ENCODE measurements around the gene BRI3.

Gene BRI3

DNA sequence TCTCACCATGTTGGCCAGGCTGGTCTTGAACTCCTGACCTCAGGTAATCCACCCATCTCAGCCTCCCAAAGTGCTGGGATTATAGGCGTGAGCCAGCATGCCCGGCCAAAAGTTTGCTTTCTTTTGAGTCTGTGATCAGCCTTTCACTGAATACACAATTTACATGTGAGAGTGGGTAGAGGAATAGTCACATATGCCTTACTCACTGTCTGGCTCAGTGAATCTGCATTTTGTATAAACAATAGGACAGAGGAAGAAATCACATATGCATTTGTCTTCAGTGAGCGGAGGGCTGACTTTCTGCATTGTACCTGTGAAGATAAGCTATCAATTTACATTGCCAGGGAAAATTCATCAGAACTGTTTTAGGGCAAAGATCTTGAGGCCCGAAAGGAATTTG is 27.0 kb upstream of the BRI3 start:
- DNase-seq: no peak

DNA sequence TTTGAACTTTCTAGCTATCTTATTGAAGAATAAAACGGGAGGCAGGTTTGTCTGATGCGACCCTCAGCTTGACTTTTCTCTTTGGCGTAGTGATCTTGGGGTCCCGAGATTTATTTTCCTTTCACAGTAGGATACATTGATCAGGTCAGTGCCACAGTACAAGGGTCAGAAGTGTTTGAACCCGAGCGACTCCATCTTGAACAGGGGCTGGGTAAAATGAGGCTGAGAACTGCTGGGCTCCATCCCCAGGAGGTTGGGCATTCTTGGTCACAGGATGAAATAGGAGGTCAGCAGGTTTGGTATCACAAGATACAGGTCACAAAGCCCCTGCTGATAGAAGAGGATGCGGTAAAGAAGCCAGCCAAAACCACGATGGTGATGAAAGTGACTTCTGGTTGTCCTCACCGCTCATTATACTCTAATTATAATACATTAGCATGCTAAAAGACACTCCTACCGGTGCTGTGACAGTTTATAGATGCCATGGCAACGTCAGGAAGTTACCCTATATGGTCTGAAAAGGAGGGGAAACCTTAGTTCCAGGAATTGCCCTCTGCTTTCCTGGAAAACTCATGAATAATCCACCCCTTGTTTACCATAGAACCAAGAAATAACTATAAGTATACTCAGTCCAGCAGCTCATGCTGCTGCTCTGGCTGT is 26.4 kb upstream of the BRI3 start:
- no peak for DNase-seq

DNA sequence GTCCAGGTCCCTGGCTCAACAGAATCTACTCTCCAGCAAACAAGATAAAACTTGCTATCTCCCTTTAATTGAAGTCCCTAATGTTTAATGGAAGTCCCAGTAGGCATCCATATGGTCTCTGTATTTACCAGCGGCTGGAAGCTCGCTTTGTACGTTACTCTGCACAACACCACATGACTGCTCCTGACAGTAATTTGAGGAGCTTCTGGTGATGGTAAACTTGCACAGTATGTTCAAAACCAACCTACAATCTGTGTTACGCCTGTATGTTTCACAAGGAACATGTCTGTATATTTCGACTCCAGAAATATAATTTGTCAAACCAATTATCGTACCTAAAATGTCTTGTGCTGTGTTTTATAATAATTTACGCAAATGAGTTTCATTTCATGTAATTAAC is 25.1 kb upstream of the BRI3 start:
- DNase-seq: no peak

DNA sequence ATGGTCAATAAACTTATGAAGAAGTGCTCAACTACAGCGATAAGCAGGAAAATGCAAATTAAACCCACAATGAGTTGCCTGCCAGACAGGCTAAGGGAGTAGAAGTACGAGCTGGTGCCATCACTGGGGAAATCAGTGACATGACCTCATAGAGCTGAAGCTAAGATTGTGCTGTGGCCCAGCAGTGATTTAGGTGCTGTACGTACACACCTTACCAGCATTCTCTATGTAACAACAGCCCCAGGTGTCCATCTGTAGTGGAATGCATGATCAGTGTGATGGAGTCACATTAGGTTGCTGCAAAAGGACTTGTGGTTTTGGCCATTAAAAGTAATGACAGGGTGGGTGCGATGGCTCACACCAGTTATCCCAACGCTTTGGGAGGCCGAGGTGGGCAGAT is 23.8 kb upstream of the BRI3 start:
- no peak for DNase-seq

DNA sequence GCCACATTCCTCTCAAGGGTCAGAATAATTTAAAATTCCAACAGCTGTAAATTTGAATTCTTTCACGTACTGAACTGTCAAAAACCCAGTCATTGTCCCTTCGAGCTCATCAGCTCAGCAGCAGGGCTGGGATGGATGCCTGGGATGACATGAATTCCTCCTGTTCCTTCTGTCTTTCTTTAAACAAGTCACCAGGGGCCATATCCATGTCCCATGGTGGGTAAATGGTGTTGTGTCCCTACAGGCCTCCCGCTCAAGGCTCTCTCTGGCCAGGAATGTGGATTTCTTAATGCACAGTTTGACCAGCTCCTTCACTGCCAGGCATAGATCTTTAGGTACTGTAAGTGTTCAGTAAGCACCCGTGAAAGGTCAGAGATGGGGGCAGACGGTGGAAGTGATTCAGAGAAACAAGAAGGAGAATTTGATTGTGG is 15.6 kb upstream of the BRI3 start:
- DNase-seq: no peak

DNA sequence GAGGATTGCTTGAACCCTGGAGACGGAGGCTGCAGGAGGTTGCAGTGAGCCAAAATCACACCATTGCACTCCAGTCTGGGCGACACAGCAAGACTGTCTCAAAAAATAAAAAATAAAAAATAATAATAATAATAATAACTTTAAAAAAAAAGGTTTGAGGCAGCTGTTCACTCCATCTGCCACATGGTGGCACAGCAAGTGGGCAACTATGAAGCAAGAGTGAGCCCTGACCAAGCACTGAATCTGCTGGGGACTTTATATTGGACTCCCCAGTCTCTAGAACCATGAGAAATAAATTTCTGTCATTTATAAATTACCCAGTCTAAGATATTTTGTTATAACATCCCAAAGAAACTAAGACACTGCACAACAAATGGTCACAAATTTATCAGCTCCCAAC is 14.6 kb upstream of the BRI3 start:
- DNase-seq: no peak

DNA sequence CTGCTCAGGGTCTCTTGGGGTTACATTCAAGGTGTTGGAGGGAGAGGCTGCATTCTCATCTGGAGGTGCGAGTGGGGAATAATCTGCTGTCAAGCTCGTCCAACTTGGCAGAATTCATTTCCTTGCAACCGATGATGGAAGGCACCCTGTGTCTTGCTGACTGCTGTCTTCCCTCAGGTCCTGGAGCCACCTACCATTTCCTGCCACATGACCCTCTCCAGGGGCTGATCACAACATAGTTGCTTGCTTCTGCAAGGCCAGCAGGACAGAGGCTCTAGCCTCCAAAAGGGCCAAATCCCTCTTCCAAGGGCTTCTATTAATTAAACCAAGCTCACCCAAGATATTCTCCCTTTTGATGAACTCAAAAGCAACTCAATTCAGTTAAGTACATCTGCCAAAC is 14.2 kb upstream of the BRI3 start:
- DNase-seq: no peak

DNA sequence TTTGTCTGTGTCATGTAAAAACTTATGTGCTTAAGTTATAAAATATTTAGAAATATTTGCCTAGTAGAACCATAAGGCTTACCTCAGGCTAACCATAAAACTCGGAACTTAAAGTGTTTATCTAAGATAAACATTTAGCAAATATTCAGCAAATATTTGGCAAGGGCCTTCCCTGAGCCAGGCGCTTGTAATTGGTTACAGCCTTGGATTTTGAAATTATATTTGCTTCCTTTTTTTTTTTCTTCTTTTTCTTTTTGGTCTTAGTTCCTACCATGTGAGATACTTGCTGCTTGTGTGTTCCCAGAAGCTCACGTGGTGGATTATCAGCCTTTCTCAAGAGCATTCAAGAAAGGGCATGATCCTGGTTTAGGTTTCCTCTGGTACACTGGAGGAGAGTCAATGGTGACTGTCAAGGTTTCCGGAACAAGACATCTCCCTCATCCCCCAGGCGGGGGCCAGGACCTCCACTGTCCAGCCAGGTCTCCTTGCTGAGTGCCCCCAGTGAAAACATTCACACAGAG is 5.2 kb upstream of the BRI3 start:
- DNase-seq: no peak

DNA sequence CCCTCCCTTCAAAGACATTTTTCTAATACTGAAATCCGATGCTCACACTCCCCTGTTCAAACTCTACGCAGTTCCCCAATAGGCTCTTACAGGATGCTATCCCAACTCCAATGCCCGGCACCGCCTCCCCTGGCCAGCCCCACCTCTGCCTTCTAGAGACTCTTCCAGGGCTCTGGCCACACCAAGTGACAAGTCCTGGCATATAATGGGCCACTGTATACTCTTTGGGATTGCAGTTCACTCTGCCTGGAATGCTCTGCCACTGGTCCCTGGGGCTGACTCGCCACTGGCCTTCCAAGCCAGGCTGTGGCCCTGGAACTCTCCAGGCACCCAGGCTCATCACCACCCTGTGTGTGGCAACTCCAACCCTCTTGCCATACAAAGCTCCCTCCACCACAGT is 3.1 kb upstream of the BRI3 start:
- no peak for DNase-seq

DNA sequence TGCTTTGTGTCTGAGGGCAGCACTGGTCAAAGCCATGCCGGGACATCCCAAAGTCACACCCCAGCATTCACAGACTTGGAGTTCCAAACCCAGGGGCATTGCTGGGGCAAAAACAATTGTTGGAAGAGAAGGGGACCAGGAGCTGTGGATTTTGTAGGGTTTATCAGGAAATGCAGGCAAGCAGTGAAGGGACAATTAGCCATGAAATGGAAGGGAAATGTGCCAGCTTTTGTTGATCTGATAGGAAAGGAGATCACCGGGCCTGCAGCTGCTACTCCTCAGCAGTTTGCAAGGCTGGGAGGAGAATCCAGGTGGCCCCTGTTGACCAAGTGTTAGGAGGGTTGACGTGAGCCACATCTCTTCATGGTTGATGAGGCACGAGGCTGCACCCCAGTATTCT is 2.5 kb upstream of the BRI3 start:
- DNase-seq: no peak

DNA sequence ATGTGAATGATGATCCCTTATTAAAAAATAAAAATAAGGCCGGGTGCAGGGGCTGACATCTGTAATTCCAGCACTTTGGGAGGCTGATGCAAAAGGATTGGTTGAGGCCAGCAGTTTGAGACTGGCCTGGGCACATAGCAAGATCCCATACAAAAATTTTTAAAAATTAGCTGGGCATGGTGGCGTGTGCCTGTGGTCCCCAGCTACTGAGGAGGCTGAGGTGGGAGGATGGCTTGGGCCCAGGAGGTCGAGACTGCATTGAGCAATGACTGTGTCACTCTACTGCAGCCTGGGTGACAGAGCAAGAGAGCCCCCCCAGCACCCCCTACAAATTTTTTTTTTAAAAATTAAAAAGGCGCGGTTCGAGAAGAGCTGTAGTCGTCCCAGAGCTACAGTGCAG is 1.2 kb upstream of the BRI3 start:
- no peak for DNase-seq

DNA sequence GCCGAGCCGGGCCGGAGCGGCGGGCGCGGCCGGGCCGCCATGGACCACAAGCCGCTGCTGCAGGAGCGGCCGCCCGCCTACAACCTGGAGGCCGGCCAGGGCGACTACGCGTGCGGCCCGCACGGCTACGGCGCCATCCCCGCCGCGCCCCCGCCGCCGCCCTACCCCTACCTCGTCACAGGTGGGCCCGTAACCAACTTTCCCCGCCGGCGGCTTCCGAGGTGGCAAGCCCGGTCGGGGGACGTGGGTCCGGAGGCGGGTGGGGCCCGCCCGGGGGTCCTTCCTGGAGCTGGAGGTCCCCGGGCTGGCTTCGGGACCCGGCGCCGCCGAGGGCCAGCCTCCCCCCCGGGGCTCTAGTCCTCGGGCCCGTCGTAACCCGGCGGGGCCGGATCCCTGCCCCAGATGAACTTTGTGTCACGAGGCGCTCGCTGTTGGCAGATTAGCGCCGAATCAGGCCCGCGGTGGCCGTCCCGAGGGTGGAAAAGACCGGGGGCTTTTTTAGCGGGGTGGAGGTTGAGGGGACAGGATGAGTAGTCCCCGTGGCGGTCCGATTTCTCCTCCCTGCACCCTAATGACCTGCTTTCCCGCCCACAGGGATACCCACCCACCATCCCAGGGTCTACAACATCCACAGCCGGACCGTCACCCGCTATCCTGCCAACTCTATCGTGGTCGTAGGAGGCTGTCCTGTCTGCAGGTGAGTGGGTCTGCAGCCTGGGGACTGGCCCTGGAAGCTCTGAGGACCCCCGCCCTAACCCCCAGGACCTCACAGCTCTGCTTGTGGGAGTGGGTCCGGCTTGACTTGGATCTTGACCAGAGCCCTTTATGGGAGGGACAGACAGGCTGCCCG is 496 bp downstream of the BRI3 start:
- no peak for DNase-seq

DNA sequence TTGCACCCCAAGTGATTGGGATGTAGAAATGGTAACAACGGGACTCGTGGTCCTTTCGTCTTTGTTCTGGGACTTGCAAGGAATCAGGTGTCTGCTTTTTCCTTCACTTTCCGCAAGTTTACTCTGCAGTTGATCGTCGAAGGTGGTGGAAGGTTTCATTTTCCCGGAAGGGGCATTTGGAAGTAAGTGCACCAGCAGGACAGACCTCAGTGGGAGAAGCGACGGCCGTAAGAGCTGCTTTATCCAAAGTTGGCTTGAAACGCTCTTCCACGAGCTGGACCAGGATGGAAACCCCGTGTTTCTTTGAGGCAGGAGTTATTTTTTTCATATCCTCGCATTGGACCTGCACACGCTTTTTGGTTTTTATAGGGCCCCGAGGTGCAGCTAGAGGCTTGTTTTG is 1.2 kb downstream of the BRI3 start:
- DNase-seq: no peak

DNA sequence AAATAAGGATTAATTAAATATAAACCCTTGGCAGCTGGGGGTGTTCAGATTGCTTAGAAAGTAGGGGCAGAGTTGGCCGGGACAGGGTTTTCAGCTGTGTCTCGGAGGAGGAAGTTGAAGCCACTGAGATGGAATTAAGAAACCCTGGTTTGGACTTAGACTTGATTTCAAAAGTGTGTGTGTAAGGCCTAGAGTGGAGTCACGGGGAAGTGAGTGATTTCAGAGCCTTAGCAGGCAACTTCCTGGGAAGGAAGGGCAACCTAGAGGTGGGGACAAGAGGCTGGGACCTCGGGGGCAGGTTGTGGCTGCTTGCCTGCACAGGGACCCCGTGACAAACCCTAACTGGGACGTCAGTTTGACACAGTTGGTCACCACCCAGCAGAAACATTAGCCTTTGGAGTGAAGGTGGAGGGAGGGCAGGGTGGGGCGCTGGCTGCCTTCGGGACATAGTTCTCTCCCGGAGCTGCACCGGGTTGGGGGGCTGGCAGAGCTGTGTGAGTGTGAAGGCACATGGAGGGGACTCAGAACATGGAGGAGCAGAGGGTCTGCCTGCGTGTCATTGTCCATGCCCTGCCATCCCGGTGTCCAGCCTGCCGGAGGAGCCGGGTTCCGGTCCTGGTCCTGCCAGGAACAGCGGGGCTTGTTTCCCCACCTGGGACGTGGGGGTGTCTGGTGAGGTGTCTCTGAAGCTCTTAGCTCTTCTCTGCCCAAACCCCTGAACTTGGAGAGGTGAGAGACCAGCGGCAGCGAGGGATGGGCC is 1.8 kb downstream of the BRI3 start:
- no peak for DNase-seq

DNA sequence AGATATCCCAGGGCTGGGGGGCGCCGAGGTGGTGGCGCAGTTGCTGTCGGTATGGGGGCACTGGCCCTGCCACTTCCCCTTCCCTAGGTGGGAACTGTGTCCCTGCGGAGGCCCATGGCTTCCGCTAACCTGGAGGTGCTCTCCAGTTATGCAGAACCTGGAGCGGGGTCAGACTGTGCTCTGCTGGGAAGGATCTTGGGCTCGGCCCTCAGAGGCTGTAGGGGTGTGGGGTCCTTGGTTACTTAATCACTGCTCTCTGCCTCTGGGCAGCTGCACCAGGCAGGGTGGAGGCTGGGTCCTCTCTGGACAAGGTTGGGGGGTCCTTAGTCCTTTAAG is 2.4 kb downstream of the BRI3 start:
- no peak for DNase-seq

DNA sequence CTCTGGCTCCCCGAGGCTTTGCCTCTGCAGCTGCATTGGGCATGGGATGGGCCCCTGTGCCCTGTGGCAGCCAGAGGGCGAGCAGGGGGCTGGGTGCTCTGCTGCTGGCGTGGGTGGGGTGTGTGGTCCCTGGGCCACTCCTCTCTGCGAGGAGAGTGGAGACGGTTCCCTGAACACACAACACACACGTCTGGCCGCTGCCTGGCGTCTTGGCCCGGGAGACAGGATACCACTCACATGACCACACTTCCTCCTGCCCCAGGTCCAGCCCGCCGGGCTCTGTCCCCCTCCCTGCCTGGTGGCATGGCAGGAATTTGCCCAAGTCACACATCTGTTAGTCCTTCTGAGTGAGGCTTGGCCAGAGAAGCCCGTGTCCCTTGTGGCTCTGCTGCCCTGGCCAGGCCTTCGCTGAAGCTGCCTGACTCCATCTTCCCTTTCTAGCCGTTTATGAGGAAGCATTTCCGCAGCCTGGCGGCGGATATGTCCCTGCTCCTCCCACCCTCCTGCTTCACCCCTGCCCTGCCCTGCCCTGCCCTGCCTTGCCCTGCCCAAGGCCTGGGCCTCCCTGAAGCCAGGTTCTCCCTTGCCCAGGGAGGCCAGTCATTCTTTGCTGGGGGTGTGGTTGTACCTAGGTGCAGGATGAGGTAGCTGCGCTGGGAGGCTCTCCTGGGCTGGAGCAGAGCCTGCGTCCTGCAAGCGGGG is 3.0 kb downstream of the BRI3 start:
- DNase-seq: no peak

DNA sequence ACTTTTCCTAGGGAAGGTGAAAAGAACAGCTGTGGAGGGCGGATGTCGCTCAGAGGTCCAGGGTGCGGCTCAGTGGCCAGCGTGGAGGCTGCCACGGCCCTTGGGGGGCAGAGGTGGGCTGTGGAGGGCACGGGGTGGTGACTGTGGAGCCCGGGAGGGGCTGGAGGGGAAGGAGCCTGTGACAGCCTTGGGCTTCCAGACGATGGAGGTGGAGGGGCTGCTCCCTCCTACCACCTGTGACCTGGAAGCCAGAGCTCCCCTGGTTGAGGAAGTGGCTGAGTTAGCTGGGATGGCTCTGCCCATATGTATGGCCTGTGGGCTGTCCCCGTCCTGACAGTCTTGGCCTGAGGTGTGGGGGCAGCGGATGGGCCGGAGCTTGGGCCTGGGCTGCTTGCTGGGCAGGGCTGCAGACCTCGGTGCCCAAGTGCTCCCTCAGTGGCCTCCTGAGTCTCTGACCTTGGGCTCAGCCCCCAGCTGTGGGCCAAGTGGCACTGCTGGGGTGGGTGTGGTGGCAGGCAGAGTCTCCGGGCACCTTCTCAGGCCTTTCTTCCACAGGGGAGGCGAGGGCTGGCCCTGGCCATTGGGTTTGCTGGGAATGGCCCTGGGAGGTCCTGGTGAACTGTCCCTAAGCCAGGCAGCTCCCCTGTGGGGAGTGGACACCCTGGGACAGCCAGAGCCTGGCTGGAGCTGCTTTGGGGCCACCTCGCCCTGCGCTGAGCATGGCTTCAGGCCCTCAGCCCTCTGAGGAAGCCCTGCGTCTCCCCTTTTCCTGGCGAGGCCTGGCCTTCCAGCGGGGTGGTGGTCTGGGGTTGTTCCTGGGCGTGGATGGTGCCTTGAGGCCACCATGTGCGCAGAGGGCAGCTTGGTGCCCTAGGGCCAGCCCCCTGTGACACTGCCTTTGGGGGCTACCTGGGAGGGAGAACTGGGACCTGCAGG is 3.9 kb downstream of the BRI3 start:
- DNase-seq: no peak

DNA sequence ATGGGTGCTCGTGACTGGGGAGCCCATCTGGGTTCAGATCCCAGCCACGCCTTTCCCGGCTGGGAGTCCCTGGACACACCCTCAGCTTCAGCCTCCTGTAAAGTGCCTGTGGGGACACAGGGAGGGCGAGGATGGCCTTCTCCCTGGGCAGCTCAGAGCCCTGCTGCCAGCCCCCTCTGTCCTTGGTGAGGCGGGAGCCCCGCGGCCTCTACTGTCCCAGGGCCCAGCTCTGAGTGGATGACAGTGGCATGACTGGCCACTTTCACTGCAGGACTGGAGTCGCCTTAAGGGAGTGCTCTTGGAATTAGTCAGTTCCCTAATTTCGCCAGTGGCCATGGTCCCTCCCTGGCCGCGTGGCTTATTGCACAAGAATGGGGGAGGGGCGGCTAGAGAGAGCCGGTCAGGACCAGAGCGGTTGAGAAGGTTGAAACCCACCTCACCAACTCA is 4.6 kb downstream of the BRI3 start:
- DNase-seq: no peak

DNA sequence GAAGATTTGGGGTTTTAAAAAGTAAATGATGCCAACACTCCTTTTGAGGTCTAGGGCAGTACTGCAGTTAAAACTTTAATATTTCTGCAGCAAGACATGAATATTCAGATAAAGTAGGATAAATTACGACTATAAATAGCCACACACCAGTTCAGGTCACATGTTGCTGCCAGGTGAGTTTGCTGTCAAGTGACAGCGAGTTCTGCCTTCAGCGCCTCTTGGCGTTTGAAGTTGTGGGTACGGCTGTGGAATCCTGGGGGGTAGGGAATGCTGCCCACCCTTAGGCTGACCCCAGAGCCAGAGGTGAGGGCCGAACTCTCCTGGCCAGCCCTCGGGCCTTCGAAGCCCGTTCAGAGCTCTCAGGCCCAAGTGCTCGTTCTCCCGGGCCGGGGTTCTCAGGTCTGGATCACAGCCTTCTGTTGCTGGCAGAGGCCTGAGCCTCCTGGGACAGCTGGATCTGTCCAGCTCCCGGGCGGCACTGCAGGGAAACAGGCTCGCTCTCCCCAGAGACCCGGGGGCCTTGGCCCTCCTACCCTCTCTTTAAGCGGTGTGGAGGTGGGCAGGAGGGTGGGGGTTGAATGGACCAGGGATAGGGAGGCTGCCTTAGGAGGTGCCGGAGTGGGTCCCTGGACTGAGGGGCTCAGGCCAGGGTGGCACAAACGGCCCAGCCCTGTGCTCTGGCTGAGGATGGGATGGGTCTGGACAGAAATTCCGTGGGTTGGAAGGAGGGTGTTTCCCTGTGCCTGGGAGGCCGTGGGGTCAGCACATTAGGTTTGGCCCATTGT is 5.4 kb downstream of the BRI3 start:
- no peak for DNase-seq

DNA sequence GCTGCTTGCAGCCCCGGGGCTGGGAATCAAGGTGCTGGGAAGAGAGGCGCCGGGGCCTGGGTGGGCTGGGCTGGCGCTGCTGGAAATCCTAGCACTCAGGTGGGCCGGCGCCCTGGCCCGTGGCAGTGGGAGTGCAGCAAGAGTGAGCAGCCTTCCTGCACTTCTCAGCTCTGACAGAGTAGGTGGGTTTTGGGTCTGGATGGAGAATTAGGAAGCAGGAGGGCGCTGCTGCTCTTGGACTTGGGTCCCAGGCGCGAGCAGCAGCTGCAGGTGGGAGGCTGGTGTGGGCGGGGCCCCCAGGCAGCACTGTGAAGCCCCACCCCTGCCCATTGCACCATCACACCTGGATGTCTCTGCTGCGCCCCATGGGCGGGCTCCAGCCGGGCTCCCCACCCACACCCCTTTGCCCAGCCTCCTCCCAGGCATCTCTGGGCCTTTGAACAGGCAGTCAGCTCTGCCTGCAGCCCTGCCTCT is 6.0 kb downstream of the BRI3 start:
- no peak for DNase-seq
